KG1 (cell line): ENCODE measurements around the gene HK2.

Experiments
- DNase-seq: peaks from one replicate; lab custom pipeline; 2025; lab: John Stamatoyannopoulos, UW

The HK2 gene

DNA sequence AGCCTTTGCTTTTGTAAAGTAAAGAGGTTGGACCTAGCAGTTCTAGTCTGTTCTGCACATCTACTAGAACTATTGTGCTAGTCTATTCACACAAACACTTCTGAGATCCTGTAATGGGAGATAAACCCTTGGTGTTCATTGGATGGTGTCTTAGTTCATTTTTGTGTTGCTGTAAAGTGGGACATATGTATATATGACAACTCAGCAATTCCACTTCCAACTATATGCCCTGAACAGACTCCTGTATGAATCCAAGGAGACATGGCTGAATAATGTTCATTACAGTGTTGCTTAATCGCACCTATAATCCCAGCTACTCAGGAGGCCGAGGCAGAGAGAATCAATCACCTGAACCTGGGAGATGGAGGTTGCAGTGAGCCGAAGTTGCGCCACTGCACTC lies 23.3 kb downstream of the HK2 start:
- no peak for DNase-seq

GRCh38 chr2:74857725-74858124 lies 23.8 kb downstream of the HK2 start:
- DNase-seq: no peak

DNA sequence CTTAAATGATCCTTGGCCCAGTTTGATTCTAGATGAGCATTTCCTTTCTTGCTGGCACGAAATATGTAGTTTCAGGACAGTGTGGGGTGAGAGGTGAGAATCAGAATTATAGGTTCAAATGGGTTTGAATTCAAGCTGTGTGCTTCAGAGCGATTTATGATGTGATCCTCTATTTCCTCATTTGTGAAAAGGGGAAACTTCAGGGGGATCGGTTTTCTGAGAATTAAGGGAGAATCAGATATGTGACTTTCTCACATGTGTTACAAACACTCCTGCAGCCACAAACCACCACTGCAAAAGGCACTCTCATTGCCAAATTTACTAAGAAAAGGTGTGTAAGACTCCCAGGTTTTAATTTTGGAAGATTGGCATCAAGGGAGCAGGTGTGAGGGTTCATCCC lies 24.4 kb downstream of the HK2 start:
- DNase-seq: no peak

DNA sequence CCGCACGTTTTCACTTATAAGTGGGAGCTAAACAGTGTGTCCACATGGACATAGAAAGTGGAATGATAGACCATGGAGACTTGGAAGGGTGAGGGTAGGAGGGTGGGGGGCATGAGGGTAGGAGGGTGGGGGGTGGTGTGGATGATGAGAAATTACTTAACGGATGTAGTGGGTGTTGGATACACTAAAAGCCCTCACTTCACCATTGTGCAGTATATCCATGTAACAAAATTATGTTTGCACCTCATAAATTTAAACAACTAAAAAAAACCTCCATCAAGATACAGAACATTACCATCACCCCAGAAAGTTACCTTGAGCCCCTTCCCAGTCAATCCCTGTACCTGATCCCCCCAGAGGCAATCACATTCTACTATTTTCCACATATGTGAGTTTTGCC lies 26.2 kb downstream of the HK2 start:
- DNase-seq: no peak

GRCh38 chr2:74860521-74860920 lies 26.6 kb downstream of the HK2 start:
- DNase-seq: no peak

DNA sequence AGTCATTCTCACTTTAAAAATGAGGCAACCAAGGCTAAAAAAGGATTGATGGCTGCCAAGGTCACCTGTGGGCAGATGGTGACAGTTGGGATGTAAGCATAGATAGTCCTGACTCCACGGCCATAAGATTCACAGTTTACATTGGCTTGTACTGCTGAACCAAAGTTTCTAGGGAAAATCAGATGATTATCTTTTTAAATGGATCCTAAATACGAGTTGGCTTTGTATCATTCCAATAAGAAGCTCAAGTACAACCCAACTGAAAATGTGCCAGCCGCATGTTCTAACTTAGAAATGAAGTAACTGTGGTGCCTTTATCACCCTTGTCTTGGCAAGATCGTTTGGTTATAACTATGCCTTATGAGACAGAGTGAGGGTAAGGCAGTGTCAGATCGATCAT lies 27.6 kb downstream of the HK2 start:
- no peak for DNase-seq

GRCh38 chr2:74862020-74862964 lies 28.4 kb downstream of the HK2 start:
- DNase-seq: no peak

DNA sequence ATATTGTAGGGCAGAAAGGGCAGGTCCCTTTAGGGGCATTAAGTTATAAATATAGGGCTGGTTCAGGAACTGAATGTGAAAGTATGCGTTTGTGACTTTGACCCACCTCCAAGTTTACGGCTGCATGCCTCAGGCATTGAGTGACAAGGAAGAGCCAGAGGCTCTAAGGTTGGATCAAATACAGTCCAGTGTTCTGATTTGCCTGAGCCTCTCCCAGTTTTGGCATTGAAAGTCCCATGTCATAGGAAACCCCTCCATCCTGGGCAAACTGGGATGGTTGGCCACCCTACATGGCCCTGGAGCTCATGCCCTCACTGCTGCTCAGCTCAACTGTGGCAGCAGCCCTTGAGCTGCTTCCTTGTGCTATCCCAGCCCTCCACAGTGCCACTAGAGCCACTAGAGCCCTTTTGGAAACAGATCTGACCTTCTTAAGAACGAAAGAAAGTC lies 29.9 kb downstream of the HK2 start:
- no peak for DNase-seq

DNA sequence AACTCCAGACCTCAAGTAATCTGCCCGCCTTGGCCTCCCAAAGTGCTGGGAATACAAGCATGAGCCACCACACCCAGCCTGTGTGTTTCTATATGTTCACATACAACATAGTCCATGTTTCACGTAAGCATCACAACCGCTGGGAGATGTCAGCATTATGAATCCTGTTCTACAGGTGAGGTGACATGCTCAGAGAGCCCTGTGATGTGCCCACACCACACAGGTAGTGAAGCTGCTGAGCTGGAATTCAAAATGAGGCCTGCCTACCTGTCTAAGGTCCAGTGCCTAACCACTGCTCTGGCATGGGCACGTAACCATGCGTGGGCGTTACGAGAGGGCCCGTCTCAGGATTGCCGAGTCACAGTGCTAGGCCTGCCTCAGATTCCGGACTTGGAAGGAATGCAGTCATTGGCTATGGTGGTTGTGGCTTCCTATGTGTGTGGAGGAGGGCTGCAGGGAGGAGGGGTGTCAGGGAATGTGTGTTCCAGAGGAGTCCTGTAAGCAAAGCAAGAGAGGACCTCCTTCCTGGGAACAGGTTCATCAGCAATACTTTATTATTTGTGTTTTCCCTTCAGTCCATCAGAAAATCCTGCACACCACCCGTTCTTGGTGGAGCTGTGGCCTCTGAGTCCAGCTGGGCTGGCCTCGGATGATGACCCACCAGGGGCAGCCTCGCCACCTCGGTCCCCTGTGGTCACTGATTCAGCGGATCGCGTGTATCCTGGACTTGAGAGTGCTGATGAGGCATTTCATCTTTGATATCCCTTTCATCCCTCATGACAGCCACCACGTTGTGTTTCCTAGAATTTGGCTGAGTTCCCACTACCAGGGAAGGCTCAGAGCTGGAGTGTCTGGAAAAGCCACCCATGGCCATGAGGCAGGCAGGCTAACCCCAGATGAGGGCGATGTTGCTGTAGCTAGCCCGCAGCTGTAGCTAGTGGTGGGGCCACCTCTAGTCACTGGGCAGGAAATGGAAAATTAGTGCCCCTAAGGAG lies 31.1 kb downstream of the HK2 start:
- no peak for DNase-seq

GRCh38 chr2:74865770-74866674 lies 32.1 kb downstream of the HK2 start:
- DNase-seq: no peak

DNA sequence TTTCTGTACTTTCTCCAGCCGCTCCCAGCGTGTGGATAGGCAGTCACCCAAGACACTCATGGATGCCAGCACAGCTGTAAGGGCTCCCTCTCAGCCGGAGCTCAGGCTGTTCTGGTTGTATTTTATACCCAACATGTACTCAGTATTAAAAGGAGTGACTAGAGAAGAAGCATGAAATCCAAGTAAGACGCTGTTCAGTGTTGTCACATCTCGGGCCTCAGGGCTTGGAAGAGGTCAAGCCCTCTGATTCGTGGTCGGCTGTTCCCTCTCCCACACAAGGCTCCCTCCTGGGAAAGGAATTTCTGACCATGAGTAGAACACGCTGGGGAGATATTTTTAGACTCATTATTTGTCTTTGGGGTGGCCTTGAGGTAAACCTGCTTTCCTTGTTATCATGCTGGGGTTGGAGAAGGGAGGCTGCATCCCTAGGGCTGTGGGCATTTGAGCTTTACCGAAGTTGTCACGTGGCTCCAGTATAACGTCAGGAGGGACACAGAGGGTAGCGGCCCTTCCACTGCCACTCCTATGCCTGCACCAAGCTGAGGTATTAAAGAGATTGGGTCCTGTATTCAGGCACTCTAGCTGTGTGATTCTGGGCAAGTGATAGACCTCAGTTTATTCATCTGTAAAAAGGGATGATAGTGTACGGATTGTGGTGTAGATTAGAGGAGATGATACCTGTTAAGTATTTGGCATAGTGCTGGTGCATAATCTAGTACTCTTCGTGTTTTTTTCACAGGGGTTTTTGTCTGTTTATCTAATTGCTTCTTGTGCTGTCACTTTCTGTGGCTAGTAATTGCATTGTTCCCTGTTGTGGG lies 34.1 kb downstream of the HK2 start:
- no peak for DNase-seq

DNA sequence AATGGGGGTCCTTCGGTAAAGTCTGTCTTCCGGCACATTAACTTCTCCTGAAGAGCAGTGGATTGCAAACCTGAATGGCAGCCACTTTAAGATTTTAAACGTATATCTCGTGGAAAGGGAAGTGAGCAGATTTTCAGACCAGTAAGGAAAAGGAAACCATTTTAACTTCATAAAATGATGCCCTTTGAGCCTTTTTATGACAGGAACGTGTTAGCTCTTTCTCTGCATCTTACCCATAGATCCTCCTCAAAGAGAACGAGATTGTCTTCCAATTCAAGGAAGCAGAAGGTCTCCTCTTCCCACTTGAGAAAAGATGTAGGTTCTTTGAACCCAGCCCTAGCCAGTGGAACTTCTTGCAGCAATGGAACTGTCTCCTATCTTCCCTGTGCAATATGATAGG lies 35.6 kb downstream of the HK2 start:
- DNase-seq: no peak

- no peak for DNase-seq
Measured at GRCh38 chr2:74870951-74871350, 37.0 kb downstream of the HK2 start.

GRCh38 chr2:74871414-74871813 lies 37.5 kb downstream of the HK2 start:
- DNase-seq: no peak

DNA sequence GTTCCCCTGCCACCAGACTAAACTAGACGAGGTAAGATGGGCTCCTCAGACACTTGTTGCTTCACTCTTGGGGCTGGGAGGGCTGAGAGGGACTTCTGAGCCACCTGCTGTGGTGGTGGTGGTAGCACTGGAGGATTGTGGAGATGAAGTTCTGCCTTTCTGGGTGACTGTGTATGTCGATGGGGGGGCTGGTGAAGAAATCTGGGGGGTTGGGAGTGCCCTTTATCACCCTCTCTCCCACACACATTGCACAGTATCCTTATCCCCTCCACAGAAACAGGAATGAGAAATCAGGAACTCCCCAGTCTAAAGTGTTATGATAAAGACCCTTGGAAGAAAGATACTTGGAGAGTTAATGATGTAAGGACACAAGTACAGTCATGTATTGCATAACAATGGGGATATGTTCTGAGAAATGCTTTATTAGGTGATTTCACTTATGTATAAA lies 38.5 kb downstream of the HK2 start:
- no peak for DNase-seq

DNA sequence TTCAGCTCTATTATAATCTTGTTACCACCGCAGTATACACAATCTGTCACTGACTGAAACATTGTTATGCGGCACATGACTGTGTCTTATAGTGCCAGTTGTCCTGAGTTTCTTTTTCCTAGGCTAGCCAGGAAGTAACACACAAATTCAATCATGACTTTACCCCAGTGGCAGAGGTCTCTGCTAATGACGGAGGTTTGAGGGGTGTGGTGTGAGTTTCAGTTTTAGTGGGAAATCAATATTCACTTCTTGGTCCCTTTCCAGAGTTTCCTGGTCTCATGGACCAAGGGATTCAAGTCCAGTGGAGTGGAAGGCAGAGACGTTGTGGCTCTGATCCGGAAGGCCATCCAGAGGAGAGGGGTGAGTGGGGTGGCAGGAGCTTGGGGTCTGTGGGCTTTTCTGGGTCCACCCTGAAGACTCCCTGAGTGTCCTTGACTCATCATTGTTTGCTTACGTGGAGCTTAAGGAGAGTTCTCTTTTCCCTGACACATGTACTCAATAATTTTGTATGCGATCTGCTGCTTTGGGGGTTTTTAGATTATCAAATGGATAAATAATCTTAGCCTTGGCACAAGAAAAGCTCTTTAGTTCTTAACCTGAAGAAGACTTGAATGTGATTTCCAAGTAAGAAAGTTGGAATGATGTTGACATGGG lies 39.2 kb downstream of the HK2 start:
- DNase-seq: no peak

GRCh38 chr2:74873678-74874640 lies 40.0 kb downstream of the HK2 start:
- DNase-seq: no peak

DNA sequence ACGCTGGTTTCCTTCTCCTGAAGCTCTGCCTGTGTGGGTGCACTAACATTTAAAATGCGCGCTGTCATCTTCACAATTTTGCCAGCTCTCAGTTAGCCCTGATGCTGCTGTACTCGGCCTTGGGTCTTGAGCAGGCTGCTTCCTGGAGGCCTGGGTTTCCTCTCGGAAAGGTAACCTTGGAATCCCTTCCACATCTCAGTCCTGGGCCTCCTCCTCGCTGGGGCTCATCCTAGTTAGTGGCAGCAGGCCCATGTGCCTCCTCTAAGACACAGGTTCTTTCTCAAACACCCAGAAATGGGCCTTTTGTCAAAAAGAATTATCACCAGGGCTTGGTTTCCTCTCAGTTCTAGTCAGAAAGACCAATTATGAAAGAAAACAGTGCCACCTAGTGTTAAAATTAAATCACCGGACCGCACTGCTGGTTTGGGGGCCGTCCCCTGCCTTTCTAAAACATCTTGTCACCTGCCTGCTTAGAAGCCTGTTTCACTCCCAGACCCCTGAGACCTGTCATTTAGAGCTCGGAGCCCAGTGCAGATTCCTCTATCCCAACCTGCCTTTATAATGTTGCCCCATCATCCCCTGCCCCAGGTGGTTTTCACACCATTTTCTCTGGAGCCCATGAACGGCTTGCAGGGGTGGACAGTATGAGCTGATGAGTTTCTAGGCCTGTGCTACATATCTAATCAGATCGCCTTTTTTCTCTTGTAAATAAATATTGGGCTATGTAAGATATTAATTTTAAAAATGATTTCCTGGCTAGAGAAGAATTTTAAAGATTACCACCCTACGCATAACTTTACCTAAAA lies 42.4 kb downstream of the HK2 start:
- DNase-seq: peak; percentile 40
